K562 (cell line): Measurements from ENCODE around the gene FBXO15. TPM values are rescaled to one million over a fixed set of nuclear protein-coding genes. Genes with fewer than 3 reads are reported as not detected.

ENCODE experiments used
- ATAC-seq: fragments of 200-7000 bp; cut with Tn5 transposase; 3 replicates; pipeline ENCODE4 v1.9.1; 2020; ENCODE audit warnings: moderate library complexity
- BruUV-seq: library from RNA; stranded (reverse); fragments of 400-500 nt; replicated peaks from 2 replicates; lab custom pipeline; 2021; lab: Mats Ljungman, UMichigan
- CTCF ChIA-PET: fragments of 300-600 bp; formaldehyde crosslinking; extraction: SDS; loops from one replicate; lab custom pipeline; 2021; ENCODE audit warnings: low intra/inter-chr PET ratio; lab: Yijun Ruan, JAX
- POLR2A ChIA-PET: fragments of 300-600, 350-650 bp; sonication (Branson Sonifier 250); formaldehyde crosslinking; extraction: SDS; loops from one replicate; lab custom pipeline; 2021; ENCODE audit warnings: antibody characterized with exemption, inconsistent platforms; lab: Yijun Ruan, JAX
- DNase-seq, 4 experiments: peaks; one replicate each; pipeline versions ENCODE4 v3.0.0 to v3.0.0-alpha.2; 2011 to 2018; ENCODE audit warnings: low spot score in 3 of 4, mixed read lengths in 3 of 4; ENCODE audit errors: extremely low read depth in 1 of 4
- FAIRE-seq: peaks from 2 replicates; lab custom pipeline; 2011; peaks lifted over from hg19 to GRCh38; lab: Jason Lieb, UNC
- H2AFZ ChIP-seq: 2 replicates; pipeline ENCODE4 v1.6.0; 2011; ENCODE audit warnings: low read depth, low read length, control low read depth, inconsistent platforms
- H3K27ac ChIP-seq: fragments of 200-600 bp; 3 replicates; pipeline ENCODE4 v1.8.0; 2011; ENCODE audit warnings: low read depth, mild to moderate bottlenecking, control low read depth, inconsistent platforms, low read length, moderate library complexity, mixed read lengths; ENCODE audit errors: extremely low read depth
- H3K27me3 ChIP-seq, 2 experiments: fragments of 300-600 bp in 1 of 2; 2 replicates in 1 of 2; 3 replicates in 1 of 2; pipeline versions ENCODE4 v1.6.0 to v1.8.0; 2011; ENCODE audit warnings: inconsistent platforms in 2 of 2, low read length in 2 of 2, mild to moderate bottlenecking in 1 of 2, mixed read lengths in 1 of 2, moderate library complexity in 1 of 2; ENCODE audit not compliant: control insufficient read depth in 2 of 2, insufficient read depth in 2 of 2
- H3K36me3 ChIP-seq: fragments of 300-600 bp; 3 replicates; pipeline ENCODE4 v1.8.0; 2011; ENCODE audit warnings: mild to moderate bottlenecking, low read length, inconsistent platforms; ENCODE audit not compliant: control insufficient read depth, insufficient read depth
- H3K4me1 ChIP-seq, 2 experiments: fragments of 200-600 bp in 1 of 2; replicated peaks in 1 of 2; 2 replicates in 1 of 2; 3 replicates in 1 of 2; pipeline versions ENCODE4 v1.5.1 to v1.8.0; 2011; ENCODE audit warnings: inconsistent platforms in 2 of 2, low read length in 2 of 2, mild to moderate bottlenecking in 1 of 2, mixed read lengths in 1 of 2, moderate library complexity in 1 of 2; ENCODE audit not compliant: control insufficient read depth in 2 of 2, insufficient read depth in 2 of 2
- H3K4me2 ChIP-seq: 2 replicates; pipeline ENCODE4 v1.6.1; 2011; ENCODE audit warnings: low read length, control low read depth, inconsistent platforms, mixed read lengths; ENCODE audit not compliant: insufficient read depth
- H3K4me3 ChIP-seq: fragments of 200-600 bp; sonication (generic), shearing (Covaris generic); 2 replicates; pipeline ENCODE4 v1.5.1; 2016; ENCODE audit warnings: control low read depth, inconsistent platforms
- H3K79me2 ChIP-seq: fragments of 200-600 bp; 3 replicates; pipeline ENCODE4 v1.8.0; 2011; ENCODE audit warnings: low read length, inconsistent platforms; ENCODE audit not compliant: control insufficient read depth, insufficient read depth
- H3K9ac ChIP-seq, 2 experiments: 2 replicates each; pipeline versions ENCODE4 v1.6.0 to v1.6.1; 2011; ENCODE audit warnings: low read depth in 2 of 2, low read length in 2 of 2, control low read depth in 1 of 2, inconsistent platforms in 1 of 2, mild to moderate bottlenecking in 1 of 2, mixed read lengths in 1 of 2; ENCODE audit not compliant: insufficient read depth in 1 of 2
- H3K9me1 ChIP-seq: one replicate; pipeline ENCODE4 v1.6.0; 2011; ENCODE audit warnings: inconsistent platforms, mild to moderate bottlenecking, low read length, moderate library complexity; ENCODE audit not compliant: control insufficient read depth, insufficient read depth
- H3K9me3 ChIP-seq: replicated peaks from 2 replicates; pipeline ENCODE4 v1.5.1; 2011; ENCODE audit warnings: low read depth, low read length, inconsistent platforms; ENCODE audit not compliant: control insufficient read depth, insufficient read depth
- H4K20me1 ChIP-seq: replicated peaks from 2 replicates; pipeline ENCODE4 v1.6.1; 2011; ENCODE audit warnings: low read length, inconsistent platforms, mixed read lengths; ENCODE audit not compliant: control insufficient read depth, insufficient read depth
- ADNP ChIP-seq: fragments of 200-800 bp; sonication (Bioruptor generic); IDR thresholded peaks from 2 replicates; pipeline ENCODE4 v1.6.1; 2016; ENCODE audit warnings: missing genetic modification characterization, missing compliant biosample characterization
- BACH1 ChIP-seq: fragments of 200-800 bp; sonication (Bioruptor generic); IDR thresholded peaks from 2 replicates; pipeline ENCODE4 v1.6.1; 2016; ENCODE audit warnings: missing genetic modification characterization, missing compliant biosample characterization
- CAMTA2 ChIP-seq: fragments of 250-450 bp; sonication (Bioruptor Pico); conservative IDR thresholded peaks from 2 replicates; pipeline ENCODE4 v1.5.1; 2022
- CBX5 ChIP-seq: IDR thresholded peaks from 2 replicates; pipeline ENCODE4 v1.6.1; 2014; ENCODE audit warnings: low read depth, borderline replicate concordance
- CHD4 ChIP-seq: fragments of 200-600 bp; sonication (generic); IDR thresholded peaks from 3 replicates; pipeline ENCODE4 v1.6.1; 2012; ENCODE audit warnings: low read depth, mild to moderate bottlenecking, mixed read lengths, low read length, inconsistent platforms; ENCODE audit not compliant: insufficient read depth, insufficient replicate concordance, poor library complexity, severe bottlenecking
- DDX20 ChIP-seq: fragments of 450-650 bp; IDR thresholded peaks from 2 replicates; pipeline ENCODE4 v1.6.1; 2016; ENCODE audit warnings: missing genetic modification characterization, low read depth, mild to moderate bottlenecking, missing compliant biosample characterization, moderate library complexity
- ERF ChIP-seq: fragments of 450-650 bp; formaldehyde crosslinking; IDR thresholded peaks from 2 replicates; pipeline ENCODE4 v1.4.0; 2020; ENCODE audit warnings: mild to moderate bottlenecking, mixed read lengths
- ETS1 ChIP-seq: conservative IDR thresholded peaks from 2 replicates; pipeline ENCODE4 v1.6.1; 2011; ENCODE audit warnings: low read depth, mild to moderate bottlenecking, low read length; ENCODE audit not compliant: control insufficient read depth
- GATAD2A ChIP-seq: fragments of 450-650 bp; IDR thresholded peaks from 2 replicates; pipeline ENCODE4 v1.6.1; 2017
- NCOA2 ChIP-seq, 2 experiments: fragments of 450-650 bp; IDR thresholded peaks; 2 replicates each; pipeline ENCODE4 v1.6.1; 2018; ENCODE audit warnings: mild to moderate bottlenecking in 2 of 2, moderate library complexity in 1 of 2; ENCODE audit not compliant: partially characterized antibody in 2 of 2
- NELFE ChIP-seq: IDR thresholded peaks from 2 replicates; pipeline ENCODE4 v1.6.1; 2011; ENCODE audit warnings: mild to moderate bottlenecking; ENCODE audit not compliant: insufficient read depth, insufficient read length
- TAF1 ChIP-seq: IDR thresholded peaks from 2 replicates; pipeline ENCODE4 v1.6.1; 2011; ENCODE audit warnings: mild to moderate bottlenecking, low read length, moderate library complexity; ENCODE audit not compliant: insufficient read depth, control insufficient read depth, severe bottlenecking; ENCODE audit errors: extremely low read depth
- TCF7 ChIP-seq: sonication (generic); IDR thresholded peaks from 2 replicates; pipeline ENCODE4 v1.6.1; 2016; ENCODE audit warnings: antibody characterized with exemption, borderline replicate concordance
- TFE3 ChIP-seq: fragments of 450-650 bp; formaldehyde crosslinking; IDR thresholded peaks from 2 replicates; pipeline ENCODE4 v1.4.0; 2020; ENCODE audit warnings: mild to moderate bottlenecking, mixed read lengths
- ZBTB26 ChIP-seq: fragments of 450-650 bp; formaldehyde crosslinking; IDR thresholded peaks from 2 replicates; pipeline ENCODE4 v1.4.0; 2022; ENCODE audit warnings: missing genetic modification characterization
- ZNF583 ChIP-seq: fragments of 250-450 bp; sonication (Bioruptor Pico); IDR thresholded peaks from 2 replicates; pipeline ENCODE4 v1.4.0; 2020
- WGBS: fragments of 100-300 bp; shearing (Covaris generic); methylation state at CpG from one replicate; pipeline ENCODE4 v1.1.6; 2016; ENCODE audit warnings: low coverage, mixed read lengths; ENCODE audit not compliant: insufficient coverage; ENCODE audit errors: missing lambda C conversion rate; 5-methylcytosine and 5-hydroxymethylcytosine counted together
- in situ Hi-C: fragments of 300-500 bp; cut with MboI; formaldehyde crosslinking; loops from 4 replicates; pipeline ENCODE4 v1.15.0; 2018; ENCODE audit warnings: inconsistent platforms, mixed read lengths
- intact Hi-C: fragments of 100-400 bp; cut with micrococcal nuclease; formaldehyde crosslinking; loops from 2 replicates; pipeline ENCODE4 v1.14.2; 2022
- polyA plus RNA-seq, 8 experiments: library from polyadenylated mRNA; depleted of rRNA in 4 of 8; stranded (reverse) in 5 of 8; unstranded in 3 of 8; fragments of >200 nt; fragmentation: Nextera tagmentation in 2 of 8; fragmentation: Illumina TruSeq in 1 of 8; extraction: Ambion mirVana in 2 of 8; extraction: Trizol in 1 of 8; gene quantifications; 2 replicates each; pipeline versions ENCODE4 v1.2.1 to v1.2.3, GENCODE V29; 2011 to 2014; ENCODE audit warnings: inconsistent platforms in 1 of 8, missing spikeins in 1 of 8
- total RNA-seq, 7 experiments: library from RNA; depleted of rRNA in 6 of 7; stranded (reverse); fragments of >200 nt in 6 of 7; fragmentation: Illumina TruSeq in 2 of 7; extraction: Trizol in 2 of 7; gene quantifications; 2 replicates each; pipeline versions ENCODE4 v1.2.1 to v1.2.3, GENCODE V29; 2011 to 2021; ENCODE audit warnings: low replicate concordance in 1 of 7

Gene FBXO15
- total and polyA plus RNA-seq, 9 of the 15 experiments (the other 6 are each of a cell fraction or from before 2014, with no cell fraction given): 0.07 to 0.43 (median 0.27) TPM; not detected in 1

- H3K36me3 ChIP-seq: no peaks in the 10 kb centered on the region; the same call in 2 of the 3 replicates
- H3K4me3 ChIP-seq: no peak overlapping the region
- peaks cover 7 to 22% of the 10 kb centered on the region in 2 experiments for H3K4me1 ChIP-seq
- no peaks in the 10 kb centered on the region for H3K9me1 ChIP-seq
- in situ Hi-C loops (no loop called here), intact Hi-C loops (loop anchor here (10.0 kb wide), 1 partner anchor 1733 kb away; no protein-coding TSS in a partner anchor)
- H2AFZ ChIP-seq: no peak overlapping the region
- no peaks in the 10 kb centered on the region for H3K27me3 ChIP-seq
- TF ChIP-seq ADNP (no peak), TAF1 (no peak), ZBTB26 (CRISPR knock-in tag) (no peak), NELFE (no peak), CAMTA2 (CRISPR knock-in tag) (no peak), CBX5 (no peak), ZNF583 (CRISPR knock-in tag) (no peak), CHD4 (no peak), TCF7 (no peak), ERF (CRISPR knock-in tag) (no peak), DDX20 (tag) (no peak), ETS1 (no peak), NCOA2 (IDR thresholded peaks at IDR 0.05; ENCODE audit: partially characterized antibody in 2 of 2) (no peak), BACH1 (tag) (no peak), GATAD2A (no peak), TFE3 (CRISPR knock-in tag) (no peak)
- FAIRE-seq (no peak), ATAC-seq (no peak), DNase-seq (no peak)
- 83% methylated on average over 1 of the region's 2 CpGs for WGBS
- no peak overlapping the region for H3K9ac ChIP-seq
- no peaks in the 10 kb centered on the region for H3K79me2 ChIP-seq
- no TSS peak for BruUV-seq
- no peaks in the 10 kb centered on the region for H4K20me1 ChIP-seq
- no peak overlapping the region for H3K27ac ChIP-seq
- H3K9me3 ChIP-seq: no peaks in the 10 kb centered on the region
- ChIA-PET POLR2A (no interaction called here), CTCF (no interaction called here)
- H3K4me2 ChIP-seq: no peak overlapping the region
Observed at GRCh38 chr18:74141667-74142066, 6.0 kb downstream of the FBXO15 start.
